Endodermal cell (in vitro differentiated cells): ENCODE data around the gene SMARCA2. TPM values are rescaled to one million over a fixed set of nuclear protein-coding genes. Genes with fewer than 3 reads are reported as not detected.

ENCODE experiments used
- DNase-seq: peaks from one replicate; pipeline ENCODE4 v3.0.0-alpha.2; 2017
- H3K27ac ChIP-seq: 2 replicates; pipeline ENCODE4 v1.5.1; 2013; ENCODE audit warnings: mild to moderate bottlenecking, low read depth, low read length, moderate library complexity
- H3K27me3 ChIP-seq: 2 replicates; pipeline ENCODE4 v1.6.1; 2013; ENCODE audit warnings: mild to moderate bottlenecking, low read length, moderate library complexity; ENCODE audit not compliant: insufficient read depth, control insufficient read depth, poor library complexity, severe bottlenecking
- H3K36me3 ChIP-seq: 2 replicates; pipeline ENCODE4 v1.7.0; 2013; ENCODE audit warnings: mild to moderate bottlenecking, low read length, moderate library complexity; ENCODE audit not compliant: control insufficient read depth, insufficient read depth
- H3K4me1 ChIP-seq: one replicate; pipeline ENCODE4 v1.7.0; 2013; ENCODE audit warnings: low read length; ENCODE audit not compliant: control insufficient read depth, insufficient read depth
- H3K4me3 ChIP-seq: 2 replicates; pipeline ENCODE4 v1.5.1; 2013; ENCODE audit warnings: mild to moderate bottlenecking, low read length, moderate library complexity
- H3K9ac ChIP-seq: 2 replicates; pipeline ENCODE4 v1.6.1; 2013; ENCODE audit warnings: mild to moderate bottlenecking, low read length, moderate library complexity; ENCODE audit not compliant: poor library complexity, severe bottlenecking; ENCODE audit errors: extremely low read depth
- H3K9me3 ChIP-seq: 2 replicates; pipeline ENCODE4 v1.6.1; 2013; ENCODE audit warnings: mild to moderate bottlenecking, low read length, moderate library complexity; ENCODE audit not compliant: control insufficient read depth
- H3K27ac Mint-ChIP-seq: 2 replicates; pipeline ENCODE4 v1.8.0; 2020; ENCODE audit warnings: mixed read lengths
- H3K27me3 Mint-ChIP-seq: 2 replicates; pipeline ENCODE4 v1.8.0; 2021; ENCODE audit warnings: mild to moderate bottlenecking, mixed read lengths; ENCODE audit not compliant: insufficient read depth
- H3K36me3 Mint-ChIP-seq: 2 replicates; pipeline ENCODE4 v1.8.0; 2020; ENCODE audit warnings: low read depth, mixed read lengths
- H3K4me1 Mint-ChIP-seq: 2 replicates; pipeline ENCODE4 v1.8.0; 2020; ENCODE audit warnings: mixed read lengths
- H3K4me3 Mint-ChIP-seq: 2 replicates; pipeline ENCODE4 v1.8.0; 2020; ENCODE audit warnings: mild to moderate bottlenecking, moderate library complexity, mixed read lengths
- H3K9me3 Mint-ChIP-seq: 2 replicates; pipeline ENCODE4 v1.8.0; 2020; ENCODE audit warnings: mild to moderate bottlenecking, mixed read lengths
- CTCF ChIP-seq: fragments of 200-600 bp; sonication (generic); conservative IDR thresholded peaks from 2 replicates; pipeline ENCODE4 v1.5.0; 2021; ENCODE audit warnings: antibody characterized with exemption, mild to moderate bottlenecking
- WGBS, 2 experiments: methylation state at CpG; one replicate each; pipeline versions ENCODE4 v1.1.5 to v1.1.7; 2013; ENCODE audit warnings: missing lambda C conversion rate in 2 of 2, mixed read lengths in 1 of 2; ENCODE audit not compliant: insufficient coverage in 1 of 2, insufficient read length in 1 of 2; 5-methylcytosine and 5-hydroxymethylcytosine counted together
- total RNA-seq, 2 donors: library from RNA; stranded (reverse); fragmentation: NEBNext Ultra II Directional in 1 of 2; extraction: Animal tissue kit (Norgen Biotek cat#: 25700) in 1 of 2; gene quantifications; 2 replicates in 1 of 2; 3 replicates in 1 of 2; pipeline ENCODE4 v1.2.1, GENCODE V29; 2021

The SMARCA2 gene
- total RNA-seq, 2 donors from 2014 or later = 2.6 to 8.6 TPM

- Histone ChIP-seq H3K9me3 (no peaks in the 10 kb centered on the region), H3K27ac (no peak overlapping the region), H3K4me1 (no peaks in the 10 kb centered on the region), H3K9ac (no peak overlapping the region), H3K36me3 (no peaks in the 10 kb centered on the region), H3K4me3 (no peak overlapping the region), H3K27me3 (no peaks in the 10 kb centered on the region)
- no peak for DNase-seq
- Mint-ChIP-seq H3K9me3 (no peaks in the 10 kb centered on the region), H3K36me3 (no peaks in the 10 kb centered on the region), H3K27me3 (no peaks in the 10 kb centered on the region), H3K4me1 (no peaks in the 10 kb centered on the region), H3K4me3 (no peak overlapping the region), H3K27ac (no peak overlapping the region)
- TF ChIP-seq CTCF = no peak
- 77 to 87% methylated on average over 3 to 5 of the region's 5 CpGs for WGBS, 2 experiments
Observed at GRCh38 chr9:2059274-2059929, 44.3 kb downstream of the SMARCA2 start.

GRCh38 chr9:2060424-2060823 is 45.3 kb downstream of the SMARCA2 start:
- H3K36me3 ChIP-seq = no peaks in the 10 kb centered on the region
- Mint-ChIP-seq H3K27ac (no peak overlapping the region), H3K9me3 (no peaks in the 10 kb centered on the region), H3K27me3 (no peaks in the 10 kb centered on the region), H3K4me3 (no peak overlapping the region), H3K36me3 (no peaks in the 10 kb centered on the region), H3K4me1 (no peaks in the 10 kb centered on the region)
- 93 to 94% methylated on average over 3 to 4 of the region's 4 CpGs for WGBS, 2 experiments
- no peak overlapping the region for H3K9ac ChIP-seq
- H3K4me3 ChIP-seq = no peak overlapping the region
- H3K27ac ChIP-seq = no peak overlapping the region
- no peaks in the 10 kb centered on the region for H3K27me3 ChIP-seq
- no peaks in the 10 kb centered on the region for H3K4me1 ChIP-seq
- TF ChIP-seq CTCF = no peak
- H3K9me3 ChIP-seq = no peaks in the 10 kb centered on the region
- no peak for DNase-seq

- H3K27ac Mint-ChIP-seq = no peak overlapping the region
Observed at GRCh38 chr9:2065704-2066103, 50.6 kb downstream of the SMARCA2 start.

More at GRCh38 chr9:2065704-2066103, 50.6 kb downstream of the SMARCA2 start:
- Mint-ChIP-seq H3K9me3 (no peaks in the 10 kb centered on the region), H3K36me3 (no peaks in the 10 kb centered on the region), H3K4me3 (no peak overlapping the region), H3K4me1 (peaks cover 4% of the 10 kb centered on the region), H3K27me3 (no peaks in the 10 kb centered on the region)
- 96 to 100% methylated on average over 3 of the region's 3 CpGs for WGBS, 2 experiments
- Histone ChIP-seq H3K9me3 (no peaks in the 10 kb centered on the region), H3K4me3 (no peak overlapping the region), H3K27ac (no peak overlapping the region), H3K4me1 (peaks cover 4% of the 10 kb centered on the region), H3K27me3 (no peaks in the 10 kb centered on the region), H3K9ac (no peak overlapping the region), H3K36me3 (no peaks in the 10 kb centered on the region)
- no peak for TF ChIP-seq CTCF
- DNase-seq = no peak
